NCI-H2081 treated with DMSO at 0.1 percent for 48 hours (cell line): ENCODE data around the gene SYNE1.
"Not testable (repeated sequence)": the region's sequence is repeated elsewhere in the genome, so short reads cannot be mapped to it uniquely, and the experiment has no call there.

Source experiments
- DNase-seq: peaks from one replicate; lab custom pipeline; 2025; lab: John Stamatoyannopoulos, UW

The SYNE1 gene

GRCh38 chr6:152423216-152424103 is 213.7 kb downstream of the SYNE1 start:
- no peak for DNase-seq

- DNase-seq: not testable (repeated sequence)
Observed at GRCh38 chr6:152421496-152421895, 215.7 kb downstream of the SYNE1 start.

- no peak for DNase-seq
Observed at GRCh38 chr6:152420696-152421095, 216.5 kb downstream of the SYNE1 start.

GRCh38 chr6:152418551-152418950 is 218.6 kb downstream of the SYNE1 start:
- DNase-seq: no peak

- no peak for DNase-seq
Observed at GRCh38 chr6:152416652-152417051, 220.5 kb downstream of the SYNE1 start.

GRCh38 chr6:152404936-152405595 is 232.1 kb downstream of the SYNE1 start:
- no peak for DNase-seq

- DNase-seq: no peak
Observed at GRCh38 chr6:152404086-152404857, 232.9 kb downstream of the SYNE1 start.

- DNase-seq: no peak
Observed at GRCh38 chr6:152402791-152403190, 234.4 kb downstream of the SYNE1 start.

GRCh38 chr6:152401978-152402377 is 235.2 kb downstream of the SYNE1 start:
- DNase-seq: no peak

- DNase-seq: no peak
Observed at GRCh38 chr6:152399399-152399798, 237.8 kb downstream of the SYNE1 start.

GRCh38 chr6:152398993-152399392 is 238.2 kb downstream of the SYNE1 start:
- no peak for DNase-seq

GRCh38 chr6:152398316-152398715 is 238.8 kb downstream of the SYNE1 start:
- no peak for DNase-seq

GRCh38 chr6:152394303-152394702 is 242.9 kb downstream of the SYNE1 start:
- DNase-seq: no peak

GRCh38 chr6:152391179-152391880 is 245.8 kb downstream of the SYNE1 start:
- DNase-seq: no peak

GRCh38 chr6:152387091-152387490 is 250.1 kb downstream of the SYNE1 start:
- no peak for DNase-seq

- DNase-seq: no peak
Observed at GRCh38 chr6:152386131-152386530, 251.0 kb downstream of the SYNE1 start.

- no peak for DNase-seq
Observed at GRCh38 chr6:152380993-152381898, 255.9 kb downstream of the SYNE1 start.

GRCh38 chr6:152380351-152380767 is 256.8 kb downstream of the SYNE1 start:
- no peak for DNase-seq

GRCh38 chr6:152379423-152379822 is 257.7 kb downstream of the SYNE1 start:
- DNase-seq: no peak

- DNase-seq: no peak
Observed at GRCh38 chr6:152378169-152378568, 259.0 kb downstream of the SYNE1 start.

GRCh38 chr6:152375197-152375596 is 262.0 kb downstream of the SYNE1 start:
- DNase-seq: no peak
